Subcutaneous abdominal adipose tissue (tissue), 5 donors: ENCODE results near the gene NLRC4.
"Not testable (repeated sequence)": the region's sequence is repeated elsewhere in the genome, so short reads cannot be mapped to it uniquely, and the experiment has no call there.

Source experiments
- H3K27ac ChIP-seq: one replicate; pipeline ENCODE4 v1.7.0; 2013; ENCODE audit warnings: low read depth, mild to moderate bottlenecking, inconsistent platforms, low read length, moderate library complexity
- H3K27me3 ChIP-seq, 5 donors: one replicate each; pipeline ENCODE4 v1.7.0; 2013; ENCODE audit warnings: low read length in 5 of 5, inconsistent platforms in 1 of 5; ENCODE audit not compliant: control insufficient read depth in 5 of 5, insufficient read depth in 4 of 5
- H3K36me3 ChIP-seq, 5 donors: one replicate each; pipeline ENCODE4 v1.7.0; 2013; ENCODE audit warnings: low read length in 5 of 5; ENCODE audit not compliant: control insufficient read depth in 5 of 5, insufficient read depth in 5 of 5
- H3K4me1 ChIP-seq, 5 donors: one replicate each; pipeline ENCODE4 v1.7.0; 2013; ENCODE audit warnings: low read length in 5 of 5, mild to moderate bottlenecking in 3 of 5, moderate library complexity in 1 of 5; ENCODE audit not compliant: control insufficient read depth in 5 of 5, insufficient read depth in 5 of 5
- H3K4me3 ChIP-seq, 5 donors: one replicate each; pipeline ENCODE4 v1.7.0; 2013; ENCODE audit warnings: low read length in 5 of 5, low read depth in 1 of 5
- H3K9ac ChIP-seq, 5 donors: one replicate each; pipeline ENCODE4 v1.7.0; 2013; ENCODE audit warnings: low read length in 5 of 5, mild to moderate bottlenecking in 4 of 5, moderate library complexity in 3 of 5
- H3K9me3 ChIP-seq, 5 donors: one replicate each; pipeline ENCODE4 v1.7.0; 2013; ENCODE audit warnings: low read length in 5 of 5; ENCODE audit not compliant: control insufficient read depth in 5 of 5
- donor health status: healthy.
- donor health status: healthy.
- donor health status: healthy.
- donor health status: healthy.
- donor health status: healthy.

NLRC4 gene, protein sequence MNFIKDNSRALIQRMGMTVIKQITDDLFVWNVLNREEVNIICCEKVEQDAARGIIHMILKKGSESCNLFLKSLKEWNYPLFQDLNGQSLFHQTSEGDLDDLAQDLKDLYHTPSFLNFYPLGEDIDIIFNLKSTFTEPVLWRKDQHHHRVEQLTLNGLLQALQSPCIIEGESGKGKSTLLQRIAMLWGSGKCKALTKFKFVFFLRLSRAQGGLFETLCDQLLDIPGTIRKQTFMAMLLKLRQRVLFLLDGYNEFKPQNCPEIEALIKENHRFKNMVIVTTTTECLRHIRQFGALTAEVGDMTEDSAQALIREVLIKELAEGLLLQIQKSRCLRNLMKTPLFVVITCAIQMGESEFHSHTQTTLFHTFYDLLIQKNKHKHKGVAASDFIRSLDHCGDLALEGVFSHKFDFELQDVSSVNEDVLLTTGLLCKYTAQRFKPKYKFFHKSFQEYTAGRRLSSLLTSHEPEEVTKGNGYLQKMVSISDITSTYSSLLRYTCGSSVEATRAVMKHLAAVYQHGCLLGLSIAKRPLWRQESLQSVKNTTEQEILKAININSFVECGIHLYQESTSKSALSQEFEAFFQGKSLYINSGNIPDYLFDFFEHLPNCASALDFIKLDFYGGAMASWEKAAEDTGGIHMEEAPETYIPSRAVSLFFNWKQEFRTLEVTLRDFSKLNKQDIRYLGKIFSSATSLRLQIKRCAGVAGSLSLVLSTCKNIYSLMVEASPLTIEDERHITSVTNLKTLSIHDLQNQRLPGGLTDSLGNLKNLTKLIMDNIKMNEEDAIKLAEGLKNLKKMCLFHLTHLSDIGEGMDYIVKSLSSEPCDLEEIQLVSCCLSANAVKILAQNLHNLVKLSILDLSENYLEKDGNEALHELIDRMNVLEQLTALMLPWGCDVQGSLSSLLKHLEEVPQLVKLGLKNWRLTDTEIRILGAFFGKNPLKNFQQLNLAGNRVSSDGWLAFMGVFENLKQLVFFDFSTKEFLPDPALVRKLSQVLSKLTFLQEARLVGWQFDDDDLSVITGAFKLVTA

DNA sequence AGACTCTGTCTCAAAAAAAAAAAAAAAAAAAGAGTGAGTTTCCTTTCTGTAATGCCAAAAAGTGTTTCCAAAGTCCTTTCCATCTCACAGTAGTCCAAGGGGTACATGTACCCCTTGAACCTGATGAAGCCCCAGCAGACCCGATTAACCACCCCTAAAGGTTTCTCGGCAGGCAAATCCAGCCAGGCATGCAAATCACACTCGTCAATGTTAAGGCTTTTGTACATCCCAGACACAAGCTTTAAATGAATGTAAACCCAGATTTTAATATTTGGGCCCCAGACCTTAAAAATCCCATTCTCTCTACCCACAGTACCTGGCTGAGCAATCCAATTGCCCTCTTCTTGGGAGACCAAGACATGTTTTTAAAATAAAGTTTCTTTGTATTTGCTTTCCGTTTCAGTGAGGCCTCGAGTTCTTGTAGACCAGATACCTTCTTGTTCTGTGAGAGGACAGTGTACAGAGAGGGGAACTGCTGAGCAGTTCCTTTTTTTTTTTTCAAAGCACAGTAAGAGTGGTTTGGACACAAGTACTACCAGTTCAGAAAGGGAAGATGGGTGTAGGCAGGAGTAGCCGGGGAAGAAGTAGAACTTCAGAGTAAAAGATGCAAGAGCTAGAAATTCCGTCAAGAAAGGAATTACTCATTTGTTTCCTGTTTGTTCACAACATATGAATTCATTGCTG is at the start of gene NLRC4:
Gene NLRC4 (minus strand): TSS at position 465 of the 684 bp plus-strand sequence. CDS start 8,111 bp downstream, outside the sequence.
- peak within 1 kb of the TSS in 1 of 5 donors; percentile 23 for H3K9ac ChIP-seq
- peaks cover 0 to 3% (median 0%) of the 10 kb centered on the region in 5 donors for H3K4me1 ChIP-seq
- peaks cover 0 to 2% (median 0%) of the 10 kb centered on the region in 5 donors for H3K9me3 ChIP-seq
- no peak within 1 kb of the TSS for H3K27ac ChIP-seq
- H3K36me3 ChIP-seq, result no peaks in the 10 kb centered on the region
- peaks cover 0 to 5% (median 0%) of the 10 kb centered on the region in 5 donors for H3K27me3 ChIP-seq
- H3K4me3 ChIP-seq, result peak within 1 kb of the TSS in 1 of 5 donors; percentile 13

DNA sequence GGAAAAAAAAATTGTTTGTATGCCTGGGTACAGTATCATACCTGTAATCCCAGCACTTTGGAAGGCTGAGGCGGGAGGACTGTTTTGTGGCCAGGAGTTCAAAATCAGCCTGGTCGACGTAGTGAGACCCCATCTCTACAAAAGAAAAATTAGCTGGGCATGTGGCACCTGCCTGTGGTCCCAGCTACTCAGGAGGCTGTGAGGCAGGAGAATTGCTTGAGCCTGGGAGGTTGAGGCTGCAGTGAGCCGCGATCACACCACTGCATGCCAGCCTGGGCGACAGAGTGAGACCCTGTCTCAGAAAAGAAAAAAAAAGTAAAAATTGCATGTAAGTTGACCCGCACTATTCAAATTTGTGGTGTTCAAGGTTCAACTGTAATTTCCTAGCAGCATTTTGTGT is 45.9 kb upstream of the NLRC4 start:
- H3K27me3 ChIP-seq, result no peaks in the 10 kb centered on the region
- no peaks in the 10 kb centered on the region for H3K4me1 ChIP-seq
- no peak overlapping the region for H3K27ac ChIP-seq
- H3K36me3 ChIP-seq, result peaks cover 6 to 24% (median 10%) of the 10 kb centered on the region in 5 donors
- no peak overlapping the region for H3K9ac ChIP-seq
- no peak overlapping the region for H3K4me3 ChIP-seq
- H3K9me3 ChIP-seq, result no peaks in the 10 kb centered on the region

DNA sequence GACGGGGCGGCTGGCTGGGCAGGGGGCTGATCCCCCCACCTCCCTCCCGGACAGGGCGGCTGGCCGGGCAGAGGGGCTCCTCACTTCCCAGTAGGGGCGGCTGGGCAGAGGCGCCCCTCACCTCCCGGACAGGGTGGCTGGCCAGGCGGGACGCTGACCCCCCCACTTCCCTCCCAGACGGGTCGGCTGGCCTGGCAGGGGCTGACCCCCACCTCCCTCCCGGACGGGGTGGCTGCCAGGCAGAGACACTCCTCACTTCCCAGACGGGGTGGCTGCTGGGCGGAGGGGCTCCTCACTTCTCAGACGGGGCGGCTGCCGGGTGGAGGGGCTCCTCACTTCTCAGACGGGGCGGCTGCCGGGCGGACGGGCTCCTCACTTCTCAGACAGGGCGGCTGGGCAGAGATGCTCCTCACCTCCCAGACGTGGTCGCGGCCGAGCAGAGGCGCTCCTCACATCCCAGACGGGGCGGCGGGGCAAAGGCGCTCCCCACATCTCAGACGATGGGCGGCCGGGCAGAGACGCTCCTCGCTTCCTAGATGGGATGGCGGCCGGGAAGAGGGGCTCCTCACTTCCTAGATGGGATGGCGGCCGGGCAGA is 29.4 kb upstream of the NLRC4 start:
- not testable (repeated sequence) for H3K27ac ChIP-seq, H3K27me3 ChIP-seq, H3K9me3 ChIP-seq, H3K9ac ChIP-seq, H3K4me3 ChIP-seq
- Histone ChIP-seq H3K36me3 (peaks cover 7 to 19% (median 14%) of the 10 kb centered on the region in 5 donors), H3K4me1 (peaks cover 0 to 13% (median 5%) of the 10 kb centered on the region in 5 donors)

DNA sequence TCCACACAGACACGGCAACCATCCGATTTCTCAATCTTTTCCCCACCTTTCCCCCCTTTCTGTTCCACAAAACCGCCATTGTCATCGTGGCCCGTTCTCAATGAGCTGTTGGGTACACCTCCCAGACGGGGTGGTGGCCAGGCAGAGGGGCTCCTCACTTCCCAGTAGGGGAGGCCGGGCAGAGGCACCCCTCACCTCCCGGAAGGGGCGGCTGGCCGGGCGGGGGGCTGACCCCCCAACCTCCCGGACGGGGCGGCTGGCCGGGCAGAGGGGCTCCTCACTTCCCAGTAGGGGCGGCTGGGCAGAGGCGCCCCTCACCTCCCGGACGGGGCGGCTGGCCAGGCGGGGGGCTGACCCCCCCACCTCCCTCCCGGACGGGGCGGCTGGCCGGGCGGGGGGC is 28.8 kb upstream of the NLRC4 start:
- H3K27me3 ChIP-seq, H3K9me3 ChIP-seq, H3K9ac ChIP-seq, H3K27ac ChIP-seq, H3K4me3 ChIP-seq: not testable (repeated sequence)
- Histone ChIP-seq H3K36me3 (peaks cover 5 to 16% (median 11%) of the 10 kb centered on the region in 5 donors), H3K4me1 (peaks cover 0 to 17% (median 7%) of the 10 kb centered on the region in 5 donors)

DNA sequence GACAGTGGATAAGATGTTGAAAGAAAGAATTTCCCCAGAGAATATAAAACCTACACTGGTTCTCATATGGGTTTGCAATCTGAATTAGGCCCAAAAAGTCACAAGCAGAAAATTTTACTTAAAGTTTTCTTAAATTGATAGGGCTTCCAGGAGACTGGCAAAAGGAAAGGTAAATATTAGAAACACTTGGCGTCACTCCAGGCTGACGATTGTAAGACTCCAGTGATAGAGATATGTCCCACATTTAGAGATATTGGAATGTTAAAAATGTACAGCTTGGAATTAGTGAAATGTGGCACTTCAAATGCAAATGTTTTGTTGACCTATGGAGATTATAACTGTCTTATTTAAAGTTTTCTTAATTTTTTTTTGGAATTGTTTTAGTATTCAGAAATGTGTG is 27.1 kb upstream of the NLRC4 start:
- no peaks in the 10 kb centered on the region for H3K9me3 ChIP-seq
- peaks cover 4 to 16% (median 11%) of the 10 kb centered on the region in 5 donors for H3K36me3 ChIP-seq
- no peaks in the 10 kb centered on the region for H3K27me3 ChIP-seq
- H3K27ac ChIP-seq, result no peak overlapping the region
- H3K4me1 ChIP-seq, result peaks cover 0 to 17% (median 7%) of the 10 kb centered on the region in 5 donors
- no peak overlapping the region for H3K9ac ChIP-seq
- H3K4me3 ChIP-seq, result no peak overlapping the region

DNA sequence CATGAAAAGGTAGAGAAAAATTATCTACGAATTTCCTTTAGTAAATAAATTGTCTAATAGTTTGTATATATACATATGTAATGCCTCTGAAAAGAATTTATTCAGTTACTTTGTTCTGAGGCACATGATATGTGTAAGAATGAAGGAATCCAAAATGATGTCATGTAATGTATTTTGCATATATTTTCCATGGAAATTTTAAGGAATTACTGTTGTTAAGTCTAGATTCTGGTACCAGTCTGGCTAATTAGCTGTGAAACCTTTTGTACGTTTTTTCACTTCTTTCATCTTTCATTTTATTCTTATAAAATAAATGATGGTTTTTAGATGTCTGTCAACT is 25.3 kb upstream of the NLRC4 start:
- H3K4me1 ChIP-seq, result peaks cover 0 to 18% (median 9%) of the 10 kb centered on the region in 5 donors

DNA sequence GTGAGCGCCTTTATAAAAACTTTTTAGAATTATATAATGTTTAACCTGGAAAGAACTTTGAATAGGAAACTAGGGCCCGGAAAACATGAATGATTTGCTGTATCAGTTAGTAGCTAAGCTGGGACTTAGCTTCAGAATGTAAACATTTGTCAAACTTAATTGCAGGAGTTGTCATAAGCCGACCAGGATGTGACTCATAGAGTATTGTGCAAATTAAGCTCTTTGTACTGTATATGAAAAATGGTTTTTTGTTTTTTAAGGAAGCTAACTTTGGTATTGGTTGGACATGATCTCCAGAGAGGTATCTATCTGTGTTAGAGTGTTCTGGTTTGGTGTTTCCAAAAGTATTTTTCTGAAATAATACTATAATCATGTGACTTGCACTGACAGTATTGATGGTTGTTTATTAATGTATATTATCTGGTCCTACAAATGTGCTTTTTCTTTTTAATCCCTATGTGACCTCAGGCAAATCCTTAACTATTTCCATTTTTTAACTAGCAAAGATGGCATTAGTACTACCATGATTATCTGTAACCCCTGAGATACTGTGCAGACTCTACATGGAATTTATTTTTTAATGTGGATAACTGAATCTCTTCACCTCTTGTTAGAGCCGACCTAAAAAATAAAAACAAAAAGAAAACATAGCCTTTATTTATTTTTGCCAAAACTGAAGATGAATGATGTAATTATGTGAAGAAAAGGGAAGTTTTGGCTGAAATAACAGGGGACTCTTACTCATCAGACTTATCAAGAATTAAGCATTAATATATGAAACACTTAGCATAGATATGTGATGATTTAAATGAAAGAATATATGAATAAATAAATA is 24.7 kb upstream of the NLRC4 start:
- H3K27me3 ChIP-seq, result no peaks in the 10 kb centered on the region
- H3K9me3 ChIP-seq, result no peaks in the 10 kb centered on the region
- no peak overlapping the region for H3K4me3 ChIP-seq
- H3K9ac ChIP-seq, result no peak overlapping the region
- H3K36me3 ChIP-seq, result peaks cover 0 to 7% (median 2%) of the 10 kb centered on the region in 5 donors
- H3K27ac ChIP-seq, result no peak overlapping the region
- H3K4me1 ChIP-seq, result peaks cover 0 to 21% (median 14%) of the 10 kb centered on the region in 5 donors

More for the DNA sequence above, 25.3 kb upstream of the NLRC4 start:
- Histone ChIP-seq H3K27me3 (no peaks in the 10 kb centered on the region), H3K9me3 (no peaks in the 10 kb centered on the region), H3K36me3 (peaks cover under 1 to 6% (median 2%) of the 10 kb centered on the region in 5 donors), H3K4me3 (no peak overlapping the region), H3K9ac (no peak overlapping the region), H3K27ac (no peak overlapping the region)

DNA sequence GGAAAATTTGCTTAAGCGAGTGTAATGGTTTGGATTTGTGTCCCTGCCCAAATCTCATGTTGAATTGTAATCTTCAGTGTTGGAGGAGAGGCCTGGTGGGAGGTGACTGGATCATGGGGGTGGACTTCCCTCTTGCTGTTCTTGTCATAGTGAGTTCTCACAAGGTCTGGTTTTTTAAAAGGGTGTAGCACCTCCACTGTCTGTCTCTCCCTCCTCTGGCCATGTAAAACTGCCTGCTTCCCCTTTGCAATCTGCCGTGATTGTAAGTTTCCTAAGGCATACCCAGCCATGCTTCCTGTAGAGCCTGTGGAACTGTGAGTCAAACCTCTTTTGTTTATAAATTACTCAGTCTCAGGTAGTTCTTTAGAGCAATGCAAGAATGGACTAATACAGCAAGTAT is 19.6 kb upstream of the NLRC4 start:
- Histone ChIP-seq H3K27ac (no peak overlapping the region), H3K36me3 (peaks cover 0 to 12% (median 8%) of the 10 kb centered on the region in 5 donors), H3K9me3 (no peaks in the 10 kb centered on the region), H3K4me1 (peaks cover 0 to 19% (median 10%) of the 10 kb centered on the region in 5 donors), H3K4me3 (no peak overlapping the region), H3K27me3 (no peaks in the 10 kb centered on the region), H3K9ac (no peak overlapping the region)
